WTC11 (cell line): ENCODE data around the gene STK39. TPM values are rescaled to one million over a fixed set of nuclear protein-coding genes. Genes with fewer than 3 reads are reported as not detected.

Experiments
- ATAC-seq: fragments of 200-7000 bp; cut with Tn5 transposase; 2 replicates; pipeline ENCODE4 v1.10.0; 2021; ENCODE audit warnings: mild to moderate bottlenecking, moderate library complexity
- CTCF ChIA-PET: fragments of 300-600 bp; sonication (Branson Sonifier 250); formaldehyde crosslinking; loops from one replicate; lab custom pipeline; 2021; ENCODE audit warnings: antibody characterized with exemption; lab: Charles Lee
- POLR2A ChIA-PET: fragments of 350-600 bp; sonication (Branson Sonifier 250); formaldehyde crosslinking; loops from one replicate; lab custom pipeline; 2021; ENCODE audit warnings: antibody characterized with exemption; lab: Charles Lee
- DNase-seq: peaks from one replicate; pipeline ENCODE4 v3.0.0; 2021; ENCODE audit warnings: low spot score
- H3K27ac Mint-ChIP-seq: 2 replicates; pipeline ENCODE4 v1.8.0; 2021; ENCODE audit warnings: mixed read lengths
- H3K27me3 Mint-ChIP-seq: 2 replicates; pipeline ENCODE4 v1.8.0; 2021; ENCODE audit warnings: low read depth, mild to moderate bottlenecking, moderate library complexity, mixed read lengths
- H3K36me3 Mint-ChIP-seq: 2 replicates; pipeline ENCODE4 v1.8.0; 2021; ENCODE audit warnings: mixed read lengths
- H3K4me1 Mint-ChIP-seq: 2 replicates; pipeline ENCODE4 v1.8.0; 2022; ENCODE audit warnings: mixed read lengths
- H3K4me3 Mint-ChIP-seq: 2 replicates; pipeline ENCODE4 v1.8.0; 2021; ENCODE audit warnings: mild to moderate bottlenecking, moderate library complexity, mixed read lengths
- H3K9me3 Mint-ChIP-seq: 2 replicates; pipeline ENCODE4 v1.8.0; 2021; ENCODE audit warnings: mixed read lengths
- CREB1 ChIP-seq: sonication (generic); formaldehyde crosslinking; IDR thresholded peaks from 2 replicates; pipeline ENCODE4 v1.8.0; 2023; ENCODE audit warnings: mild to moderate bottlenecking, missing genetic modification reagents
- FOXP1 ChIP-seq: sonication (generic); formaldehyde crosslinking; IDR thresholded peaks from 2 replicates; pipeline ENCODE4 v1.8.0; 2022; ENCODE audit warnings: missing genetic modification reagents, mild to moderate bottlenecking, moderate library complexity, borderline replicate concordance
- GRHL2 ChIP-seq: fragments of 250-450 bp; sonication (Bioruptor Pico); IDR thresholded peaks from 2 replicates; pipeline ENCODE4 v1.8.0; 2022; ENCODE audit warnings: mild to moderate bottlenecking, moderate library complexity; ENCODE audit not compliant: insufficient replicate concordance, severe bottlenecking
- MYBL2 ChIP-seq: sonication (generic); formaldehyde crosslinking; IDR thresholded peaks from 2 replicates; pipeline ENCODE4 v1.8.1; 2023; ENCODE audit warnings: mild to moderate bottlenecking, moderate library complexity, missing genetic modification reagents
- NFATC4 ChIP-seq: fragments of 250-450 bp; sonication (Bioruptor Pico); IDR thresholded peaks from 2 replicates; pipeline ENCODE4 v1.9.0; 2021; ENCODE audit warnings: mild to moderate bottlenecking
- NFE2L1 ChIP-seq: sonication (generic); formaldehyde crosslinking; IDR thresholded peaks from 2 replicates; pipeline ENCODE4 v1.8.1; 2023; ENCODE audit warnings: missing genetic modification reagents
- SMAD4 ChIP-seq: sonication (generic); formaldehyde crosslinking; IDR thresholded peaks from 2 replicates; pipeline ENCODE4 v1.8.0; 2022; ENCODE audit warnings: mild to moderate bottlenecking, missing genetic modification reagents
- TCF7 ChIP-seq: sonication (generic); formaldehyde crosslinking; IDR thresholded peaks from 2 replicates; pipeline ENCODE4 v1.8.0; 2022; ENCODE audit warnings: mild to moderate bottlenecking, low read depth, missing genetic modification reagents, moderate library complexity
- ZNF121 ChIP-seq: sonication (generic); formaldehyde crosslinking; IDR thresholded peaks from 2 replicates; pipeline ENCODE4 v1.8.0; 2023; ENCODE audit warnings: missing genetic modification reagents
- ZNF219 ChIP-seq: sonication (generic); formaldehyde crosslinking; IDR thresholded peaks from 2 replicates; pipeline ENCODE4 v1.8.0; 2023; ENCODE audit warnings: missing genetic modification reagents, mild to moderate bottlenecking, borderline replicate concordance
- ZNF396 ChIP-seq: fragments of 250-450 bp; sonication (Bioruptor Pico); IDR thresholded peaks from 2 replicates; pipeline ENCODE4 v1.8.0; 2021; ENCODE audit warnings: mild to moderate bottlenecking, moderate library complexity, borderline replicate concordance
- total RNA-seq: library from RNA; stranded (reverse); gene quantifications from 3 replicates; pipeline ENCODE4 v1.2.3, GENCODE V29; 2021
- TF ChIP-seq, protein P1 (sequence below): fragments of 250-450 bp; sonication (Bioruptor Pico); IDR thresholded peaks from 2 replicates; pipeline ENCODE4 v1.9.0; 2021; ENCODE audit warnings: moderate library complexity, mild to moderate bottlenecking, inconsistent platforms, borderline replicate concordance
- TF ChIP-seq, protein P2 (sequence below): fragments of 250-450 bp; sonication (Bioruptor Pico); IDR thresholded peaks from 2 replicates; pipeline ENCODE4 v1.8.0; 2021; ENCODE audit warnings: mild to moderate bottlenecking
- TF ChIP-seq, protein P3 (sequence below): sonication (generic); formaldehyde crosslinking; IDR thresholded peaks from 2 replicates; pipeline ENCODE4 v1.8.0; 2022; ENCODE audit warnings: mild to moderate bottlenecking, missing genetic modification reagents
- TF ChIP-seq, protein P4 (sequence below): sonication (generic); formaldehyde crosslinking; IDR thresholded peaks from 2 replicates; pipeline ENCODE4 v1.8.1; 2022; ENCODE audit warnings: mild to moderate bottlenecking, missing genetic modification reagents, moderate library complexity, borderline replicate concordance
- TF ChIP-seq, protein P5 (sequence below): fragments of 250-450 bp; sonication (Bioruptor Pico); IDR thresholded peaks from 2 replicates; pipeline ENCODE4 v1.9.0; 2021; ENCODE audit warnings: mild to moderate bottlenecking
- TF ChIP-seq, protein P6 (sequence below): sonication (generic); formaldehyde crosslinking; IDR thresholded peaks from 2 replicates; pipeline ENCODE4 v1.8.0; 2022; ENCODE audit warnings: mild to moderate bottlenecking, missing genetic modification reagents
- TF ChIP-seq, protein P7 (sequence below): sonication (generic); formaldehyde crosslinking; conservative IDR thresholded peaks from 2 replicates; pipeline ENCODE4 v1.8.1; 2023; ENCODE audit warnings: mild to moderate bottlenecking, low read depth, missing genetic modification reagents, moderate library complexity

STK39 gene
- total RNA-seq, 1 experiment from 2014 or later, result 20.5 TPM

DNA sequence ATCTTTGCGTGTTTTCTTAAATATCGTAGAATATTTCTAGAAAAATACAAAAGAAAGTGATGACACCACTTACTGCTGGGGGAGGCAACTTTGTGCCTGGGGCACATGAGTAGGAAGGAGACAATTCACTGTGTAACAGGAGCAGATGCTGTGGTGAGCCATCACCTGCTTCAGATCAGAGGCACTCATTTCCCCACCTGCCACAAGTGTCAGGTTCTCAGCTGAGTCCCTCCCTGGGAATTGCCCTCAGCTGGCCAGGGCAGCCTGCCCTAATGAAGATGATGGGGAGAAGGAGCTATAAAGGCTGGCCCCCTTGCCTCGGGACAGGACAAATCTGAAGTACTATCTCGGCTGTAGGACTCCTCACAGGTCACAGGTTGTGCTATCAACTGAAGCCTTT, 322.8 kb downstream of the STK39 start:
- no peak for TF ChIP-seq SMAD4
- TF ChIP-seq, protein P1, sequence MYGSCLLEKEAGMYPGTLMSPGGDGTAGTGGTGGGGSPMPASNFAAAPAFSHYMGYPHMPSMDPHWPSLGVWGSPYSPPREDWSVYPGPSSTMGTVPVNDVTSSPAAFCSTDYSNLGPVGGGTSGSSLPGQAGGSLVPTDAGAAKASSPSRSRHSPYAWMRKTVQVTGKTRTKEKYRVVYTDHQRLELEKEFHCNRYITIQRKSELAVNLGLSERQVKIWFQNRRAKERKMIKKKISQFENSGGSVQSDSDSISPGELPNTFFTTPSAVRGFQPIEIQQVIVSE (CRISPR knock-in tag), result no peak
- TF ChIP-seq, protein P2, sequence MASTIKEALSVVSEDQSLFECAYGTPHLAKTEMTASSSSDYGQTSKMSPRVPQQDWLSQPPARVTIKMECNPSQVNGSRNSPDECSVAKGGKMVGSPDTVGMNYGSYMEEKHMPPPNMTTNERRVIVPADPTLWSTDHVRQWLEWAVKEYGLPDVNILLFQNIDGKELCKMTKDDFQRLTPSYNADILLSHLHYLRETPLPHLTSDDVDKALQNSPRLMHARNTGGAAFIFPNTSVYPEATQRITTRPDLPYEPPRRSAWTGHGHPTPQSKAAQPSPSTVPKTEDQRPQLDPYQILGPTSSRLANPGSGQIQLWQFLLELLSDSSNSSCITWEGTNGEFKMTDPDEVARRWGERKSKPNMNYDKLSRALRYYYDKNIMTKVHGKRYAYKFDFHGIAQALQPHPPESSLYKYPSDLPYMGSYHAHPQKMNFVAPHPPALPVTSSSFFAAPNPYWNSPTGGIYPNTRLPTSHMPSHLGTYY (CRISPR knock-in tag), result no peak
- TF ChIP-seq GRHL2 (CRISPR knock-in tag), result no peak
- TF ChIP-seq, protein P3, sequence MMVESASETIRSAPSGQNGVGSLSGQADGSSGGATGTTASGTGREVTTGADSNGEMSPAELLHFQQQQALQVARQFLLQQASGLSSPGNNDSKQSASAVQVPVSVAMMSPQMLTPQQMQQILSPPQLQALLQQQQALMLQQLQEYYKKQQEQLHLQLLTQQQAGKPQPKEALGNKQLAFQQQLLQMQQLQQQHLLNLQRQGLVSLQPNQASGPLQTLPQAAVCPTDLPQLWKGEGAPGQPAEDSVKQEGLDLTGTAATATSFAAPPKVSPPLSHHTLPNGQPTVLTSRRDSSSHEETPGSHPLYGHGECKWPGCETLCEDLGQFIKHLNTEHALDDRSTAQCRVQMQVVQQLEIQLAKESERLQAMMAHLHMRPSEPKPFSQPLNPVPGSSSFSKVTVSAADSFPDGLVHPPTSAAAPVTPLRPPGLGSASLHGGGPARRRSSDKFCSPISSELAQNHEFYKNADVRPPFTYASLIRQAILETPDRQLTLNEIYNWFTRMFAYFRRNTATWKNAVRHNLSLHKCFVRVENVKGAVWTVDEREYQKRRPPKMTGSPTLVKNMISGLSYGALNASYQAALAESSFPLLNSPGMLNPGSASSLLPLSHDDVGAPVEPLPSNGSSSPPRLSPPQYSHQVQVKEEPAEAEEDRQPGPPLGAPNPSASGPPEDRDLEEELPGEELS (CRISPR knock-in tag), result no peak
- no peak for TF ChIP-seq FOXP1 (CRISPR knock-in tag)
- TF ChIP-seq, protein P4, sequence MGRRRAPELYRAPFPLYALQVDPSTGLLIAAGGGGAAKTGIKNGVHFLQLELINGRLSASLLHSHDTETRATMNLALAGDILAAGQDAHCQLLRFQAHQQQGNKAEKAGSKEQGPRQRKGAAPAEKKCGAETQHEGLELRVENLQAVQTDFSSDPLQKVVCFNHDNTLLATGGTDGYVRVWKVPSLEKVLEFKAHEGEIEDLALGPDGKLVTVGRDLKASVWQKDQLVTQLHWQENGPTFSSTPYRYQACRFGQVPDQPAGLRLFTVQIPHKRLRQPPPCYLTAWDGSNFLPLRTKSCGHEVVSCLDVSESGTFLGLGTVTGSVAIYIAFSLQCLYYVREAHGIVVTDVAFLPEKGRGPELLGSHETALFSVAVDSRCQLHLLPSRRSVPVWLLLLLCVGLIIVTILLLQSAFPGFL (CRISPR knock-in tag), result no peak
- TF ChIP-seq NFE2L1 (CRISPR knock-in tag), result no peak
- TF ChIP-seq, protein P5, sequence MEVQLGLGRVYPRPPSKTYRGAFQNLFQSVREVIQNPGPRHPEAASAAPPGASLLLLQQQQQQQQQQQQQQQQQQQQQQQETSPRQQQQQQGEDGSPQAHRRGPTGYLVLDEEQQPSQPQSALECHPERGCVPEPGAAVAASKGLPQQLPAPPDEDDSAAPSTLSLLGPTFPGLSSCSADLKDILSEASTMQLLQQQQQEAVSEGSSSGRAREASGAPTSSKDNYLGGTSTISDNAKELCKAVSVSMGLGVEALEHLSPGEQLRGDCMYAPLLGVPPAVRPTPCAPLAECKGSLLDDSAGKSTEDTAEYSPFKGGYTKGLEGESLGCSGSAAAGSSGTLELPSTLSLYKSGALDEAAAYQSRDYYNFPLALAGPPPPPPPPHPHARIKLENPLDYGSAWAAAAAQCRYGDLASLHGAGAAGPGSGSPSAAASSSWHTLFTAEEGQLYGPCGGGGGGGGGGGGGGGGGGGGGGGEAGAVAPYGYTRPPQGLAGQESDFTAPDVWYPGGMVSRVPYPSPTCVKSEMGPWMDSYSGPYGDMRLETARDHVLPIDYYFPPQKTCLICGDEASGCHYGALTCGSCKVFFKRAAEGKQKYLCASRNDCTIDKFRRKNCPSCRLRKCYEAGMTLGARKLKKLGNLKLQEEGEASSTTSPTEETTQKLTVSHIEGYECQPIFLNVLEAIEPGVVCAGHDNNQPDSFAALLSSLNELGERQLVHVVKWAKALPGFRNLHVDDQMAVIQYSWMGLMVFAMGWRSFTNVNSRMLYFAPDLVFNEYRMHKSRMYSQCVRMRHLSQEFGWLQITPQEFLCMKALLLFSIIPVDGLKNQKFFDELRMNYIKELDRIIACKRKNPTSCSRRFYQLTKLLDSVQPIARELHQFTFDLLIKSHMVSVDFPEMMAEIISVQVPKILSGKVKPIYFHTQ (CRISPR knock-in tag), result no peak
- TF ChIP-seq ZNF121 (CRISPR knock-in tag), result no peak
- TF ChIP-seq ZNF219 (CRISPR knock-in tag), result no peak
- TF ChIP-seq NFATC4 (CRISPR knock-in tag), result no peak
- TF ChIP-seq ZNF396 (CRISPR knock-in tag), result no peak
- no peak for TF ChIP-seq TCF7
- TF ChIP-seq, protein P6, sequence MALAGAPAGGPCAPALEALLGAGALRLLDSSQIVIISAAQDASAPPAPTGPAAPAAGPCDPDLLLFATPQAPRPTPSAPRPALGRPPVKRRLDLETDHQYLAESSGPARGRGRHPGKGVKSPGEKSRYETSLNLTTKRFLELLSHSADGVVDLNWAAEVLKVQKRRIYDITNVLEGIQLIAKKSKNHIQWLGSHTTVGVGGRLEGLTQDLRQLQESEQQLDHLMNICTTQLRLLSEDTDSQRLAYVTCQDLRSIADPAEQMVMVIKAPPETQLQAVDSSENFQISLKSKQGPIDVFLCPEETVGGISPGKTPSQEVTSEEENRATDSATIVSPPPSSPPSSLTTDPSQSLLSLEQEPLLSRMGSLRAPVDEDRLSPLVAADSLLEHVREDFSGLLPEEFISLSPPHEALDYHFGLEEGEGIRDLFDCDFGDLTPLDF (CRISPR knock-in tag), result no peak
- no peak for TF ChIP-seq MYBL2 (CRISPR knock-in tag)
- TF ChIP-seq CREB1, result no peak
- TF ChIP-seq, protein P7, sequence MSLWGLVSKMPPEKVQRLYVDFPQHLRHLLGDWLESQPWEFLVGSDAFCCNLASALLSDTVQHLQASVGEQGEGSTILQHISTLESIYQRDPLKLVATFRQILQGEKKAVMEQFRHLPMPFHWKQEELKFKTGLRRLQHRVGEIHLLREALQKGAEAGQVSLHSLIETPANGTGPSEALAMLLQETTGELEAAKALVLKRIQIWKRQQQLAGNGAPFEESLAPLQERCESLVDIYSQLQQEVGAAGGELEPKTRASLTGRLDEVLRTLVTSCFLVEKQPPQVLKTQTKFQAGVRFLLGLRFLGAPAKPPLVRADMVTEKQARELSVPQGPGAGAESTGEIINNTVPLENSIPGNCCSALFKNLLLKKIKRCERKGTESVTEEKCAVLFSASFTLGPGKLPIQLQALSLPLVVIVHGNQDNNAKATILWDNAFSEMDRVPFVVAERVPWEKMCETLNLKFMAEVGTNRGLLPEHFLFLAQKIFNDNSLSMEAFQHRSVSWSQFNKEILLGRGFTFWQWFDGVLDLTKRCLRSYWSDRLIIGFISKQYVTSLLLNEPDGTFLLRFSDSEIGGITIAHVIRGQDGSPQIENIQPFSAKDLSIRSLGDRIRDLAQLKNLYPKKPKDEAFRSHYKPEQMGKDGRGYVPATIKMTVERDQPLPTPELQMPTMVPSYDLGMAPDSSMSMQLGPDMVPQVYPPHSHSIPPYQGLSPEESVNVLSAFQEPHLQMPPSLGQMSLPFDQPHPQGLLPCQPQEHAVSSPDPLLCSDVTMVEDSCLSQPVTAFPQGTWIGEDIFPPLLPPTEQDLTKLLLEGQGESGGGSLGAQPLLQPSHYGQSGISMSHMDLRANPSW (CRISPR knock-in tag), result no peak
- Mint-ChIP-seq H3K27ac (no peak overlapping the region), H3K27me3 (no peaks in the 10 kb centered on the region; the same call in 1 of the 2 replicates), H3K9me3 (no peaks in the 10 kb centered on the region), H3K36me3 (no peaks in the 10 kb centered on the region), H3K4me1 (peaks cover 4% of the 10 kb centered on the region), H3K4me3 (no peak overlapping the region)
- no peak for DNase-seq
- ATAC-seq, result no peak
- CTCF ChIA-PET, result interaction anchor here (0.9 kb wide), 1 partner anchor 194 kb away, joined by 4 read pairs; no protein-coding TSS in a partner anchor
- POLR2A ChIA-PET, result no interaction called here
